ENCODE results near the gene IFT27. TPM values are rescaled to one million over a fixed set of nuclear protein-coding genes. Genes with fewer than 3 reads are reported as not detected.

Gene IFT27
- total RNA-seq, 1 donor from 2014 or later, result 28.3 TPM

- DNase-seq (ENCODE audit: missing footprints) (no peak), ATAC-seq (no peak)
- intact Hi-C loops (cut with DNase I), result no loop called here
Measured at GRCh38 chr22:36769541-36770512, 6.1 kb downstream of the IFT27 start.

DNA sequence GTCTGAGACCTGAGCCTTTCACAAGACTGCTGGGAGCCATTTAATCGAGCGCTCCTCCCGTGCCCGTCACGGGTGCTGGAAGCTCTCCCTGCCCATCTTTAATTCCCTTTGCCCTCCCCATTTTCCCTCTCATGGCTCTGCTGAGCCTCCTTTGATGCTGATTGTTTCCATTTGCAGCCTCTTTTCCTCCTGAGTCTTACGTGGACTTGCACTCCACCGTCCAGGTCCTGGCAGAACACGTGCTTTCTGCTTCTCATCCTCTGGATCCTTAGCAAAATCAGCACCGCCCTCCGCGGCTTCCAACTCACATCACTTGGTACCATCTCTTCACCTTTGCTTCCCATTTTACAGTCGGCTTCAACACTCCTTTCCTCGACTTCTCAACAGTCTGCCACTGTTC, 7.3 kb downstream of the IFT27 start:
- ATAC-seq, result no peak
- intact Hi-C loops (cut with DNase I), result no loop called here
- DNase-seq (ENCODE audit: missing footprints), result no peak

DNA sequence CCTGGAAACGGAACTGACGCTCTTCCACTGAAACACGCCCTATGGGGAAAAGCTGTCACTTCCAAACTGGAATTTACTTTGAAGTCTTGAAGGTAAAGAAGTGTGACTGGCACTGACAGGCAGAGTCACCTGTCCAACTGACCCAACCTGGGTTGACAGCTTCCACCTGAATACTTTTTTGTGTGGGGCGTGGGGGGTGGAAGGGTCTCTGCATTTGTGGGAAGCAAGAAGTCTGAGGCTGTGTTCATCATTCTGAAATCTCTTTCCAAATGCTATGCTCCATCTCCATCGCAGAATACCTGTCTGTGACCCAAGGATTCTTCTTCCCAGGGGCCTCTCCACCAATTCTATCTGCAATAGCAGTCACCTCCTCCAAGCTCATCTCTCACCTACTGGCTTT, 7.8 kb downstream of the IFT27 start:
- no peak for DNase-seq (ENCODE audit: missing footprints)
- no peak for ATAC-seq
- intact Hi-C loops (cut with DNase I), result no loop called here

GRCh38 chr22:36767035-36767775, 8.7 kb downstream of the IFT27 start:
- no peak for DNase-seq (ENCODE audit: missing footprints)
- intact Hi-C loops (cut with DNase I), result no loop called here
- no peak for ATAC-seq

GRCh38 chr22:36765943-36766450, 9.9 kb downstream of the IFT27 start:
- peak; percentile 18 for ATAC-seq
- intact Hi-C loops (cut with DNase I), result no loop called here
- no peak for DNase-seq (ENCODE audit: missing footprints)

DNA sequence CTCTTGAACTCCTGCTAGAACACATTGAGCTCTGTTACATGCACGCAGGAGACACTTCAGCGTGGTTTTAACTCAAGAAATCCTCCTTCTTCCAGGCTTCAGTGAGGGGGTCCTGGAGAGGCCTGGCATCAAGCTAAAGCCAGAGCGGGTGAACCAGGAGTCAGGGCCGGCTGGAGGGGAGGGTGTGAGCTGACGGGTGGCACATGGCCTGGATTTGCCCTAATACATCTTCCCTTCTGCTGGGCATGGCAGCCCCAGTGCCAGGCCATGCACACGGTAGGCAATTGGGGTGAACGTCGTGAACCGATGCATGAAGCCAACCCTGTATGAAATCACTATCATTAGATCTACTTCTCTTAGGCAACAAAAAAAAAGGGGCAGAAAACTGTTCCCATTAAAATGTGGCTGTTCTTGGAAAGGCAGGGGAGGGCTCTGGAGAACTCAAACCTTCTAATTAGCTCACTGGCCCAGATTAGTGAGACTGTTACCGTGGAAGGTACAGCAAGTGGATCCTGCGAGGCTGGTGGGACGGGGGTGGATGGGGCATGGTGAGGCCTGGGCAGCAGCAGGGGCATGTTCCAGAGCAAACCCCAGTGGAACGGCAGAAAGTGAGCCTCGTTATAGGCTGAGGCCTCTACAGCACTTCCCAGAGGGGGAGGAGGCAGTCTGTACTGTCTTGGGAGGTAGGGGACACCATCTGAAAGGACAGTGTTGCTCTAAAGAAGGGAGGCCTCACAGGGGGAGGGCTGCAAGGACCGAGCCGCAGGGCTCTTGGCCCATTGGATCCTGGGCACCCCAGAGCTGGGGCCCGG, 10.6 kb downstream of the IFT27 start:
- ATAC-seq, result no peak
- DNase-seq (ENCODE audit: missing footprints), result no peak
- intact Hi-C loops (cut with DNase I), result no loop called here

DNA sequence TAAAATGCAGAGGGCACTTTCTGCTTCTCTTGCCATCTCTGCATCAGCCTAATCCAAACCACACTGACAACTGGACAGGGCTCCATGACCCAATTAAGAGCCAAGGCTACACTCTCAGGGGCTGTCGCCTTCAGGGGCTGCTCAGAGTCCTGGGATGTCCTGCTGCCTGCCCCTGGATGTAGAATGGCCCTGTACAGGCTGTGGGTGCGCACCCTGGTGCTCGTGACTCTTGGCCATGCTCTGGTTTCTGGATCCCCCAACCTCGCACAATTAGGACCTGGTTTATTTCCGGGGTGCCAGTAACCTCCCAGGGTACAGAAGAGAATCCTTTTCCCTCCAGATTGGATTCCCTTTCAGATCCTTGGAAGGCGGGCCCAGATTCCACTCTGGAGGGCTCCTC, 11.3 kb downstream of the IFT27 start:
- intact Hi-C loops (cut with DNase I), result no loop called here
- ATAC-seq (no peak), DNase-seq (ENCODE audit: missing footprints) (no peak)

GRCh38 chr22:36764060-36764459, 11.9 kb downstream of the IFT27 start:
- DNase-seq (ENCODE audit: missing footprints), result no peak
- intact Hi-C loops (cut with DNase I), result no loop called here
- no peak for ATAC-seq

DNA sequence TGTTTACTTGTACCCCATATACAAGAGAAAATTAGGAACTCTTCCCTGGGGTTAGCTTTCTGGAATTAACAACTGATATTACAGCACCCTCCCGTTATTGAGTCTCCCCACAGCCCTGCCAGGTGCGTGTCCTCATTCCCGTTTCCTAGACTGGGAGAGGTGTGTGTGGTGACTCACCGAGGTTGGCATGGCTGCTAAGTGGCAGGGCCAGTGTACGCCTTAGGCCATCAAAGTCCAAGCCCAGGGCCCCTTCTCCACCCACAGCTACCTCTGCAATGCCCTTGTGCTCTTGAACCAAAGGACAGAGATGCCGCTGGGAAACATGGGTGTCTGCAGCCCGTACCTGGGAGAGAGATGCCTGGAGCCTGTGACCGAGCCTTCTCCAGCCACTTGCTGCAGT, 12.3 kb downstream of the IFT27 start:
- ATAC-seq (no peak), DNase-seq (ENCODE audit: missing footprints) (no peak)
- intact Hi-C loops (cut with DNase I), result no loop called here

DNA sequence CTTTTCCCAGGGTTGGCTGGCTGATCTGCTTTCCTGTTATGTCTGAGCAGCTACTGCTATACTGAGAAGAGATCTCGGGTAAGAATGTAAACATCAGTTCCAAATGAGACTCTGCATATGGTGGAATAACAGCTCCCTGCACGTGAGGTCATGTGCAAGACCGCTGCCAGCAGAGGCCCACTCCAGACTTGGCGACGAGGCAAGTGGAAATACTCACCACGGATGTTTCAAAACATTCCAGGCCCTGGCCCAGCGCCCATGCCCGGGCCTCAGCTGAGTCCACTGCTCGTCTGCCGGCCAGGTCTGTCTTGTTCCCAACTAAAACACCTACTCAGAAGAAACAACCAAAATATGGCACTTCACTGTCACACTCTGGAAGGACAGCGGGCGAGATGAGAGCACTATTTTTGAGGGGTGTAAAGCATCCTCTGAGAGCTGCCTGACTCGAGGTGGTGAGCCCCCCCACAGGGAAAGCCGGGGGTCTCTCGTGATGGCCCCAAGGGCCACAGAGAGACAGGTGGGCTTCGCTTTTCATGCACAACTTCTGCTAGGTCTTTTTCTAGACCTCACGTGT, 13.1 kb downstream of the IFT27 start:
- peak; percentile 34 for ATAC-seq
- intact Hi-C loops (cut with DNase I), result no loop called here
- no peak for DNase-seq (ENCODE audit: missing footprints)

DNA sequence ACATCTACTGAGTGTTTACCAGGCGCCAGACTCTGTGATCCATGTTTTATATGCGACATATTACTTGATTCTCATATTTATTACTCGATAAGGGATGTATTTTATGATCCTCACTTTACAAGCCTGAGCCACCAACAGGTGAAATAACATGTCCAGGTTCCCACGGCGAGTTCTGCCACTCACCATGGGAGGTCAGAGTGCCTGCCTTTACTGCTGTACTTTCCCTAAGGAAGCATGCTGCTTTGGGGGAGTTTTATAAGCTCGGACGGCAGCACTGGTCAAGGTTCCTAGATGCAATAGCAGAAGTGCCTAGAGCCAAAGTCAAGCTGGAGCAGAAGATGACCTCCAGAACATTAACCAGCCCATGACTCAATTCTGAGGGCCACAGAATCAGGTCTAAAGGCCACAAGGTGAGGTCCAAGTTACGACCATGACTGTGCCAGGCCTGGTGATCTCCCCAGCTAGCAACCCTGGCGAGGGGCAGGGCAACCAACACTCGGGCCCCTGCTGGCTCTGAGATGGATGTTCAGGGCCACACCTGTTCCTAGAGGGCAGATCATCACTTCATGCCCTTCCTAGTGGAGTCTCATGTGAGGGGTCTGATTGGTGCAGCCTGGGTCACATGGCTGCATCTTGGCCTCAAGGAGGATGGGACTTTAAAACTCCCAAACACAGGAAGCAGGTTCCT, 14.2 kb downstream of the IFT27 start:
- ATAC-seq (no peak), DNase-seq (ENCODE audit: missing footprints) (no peak)
- intact Hi-C loops (cut with DNase I), result no loop called here

DNA sequence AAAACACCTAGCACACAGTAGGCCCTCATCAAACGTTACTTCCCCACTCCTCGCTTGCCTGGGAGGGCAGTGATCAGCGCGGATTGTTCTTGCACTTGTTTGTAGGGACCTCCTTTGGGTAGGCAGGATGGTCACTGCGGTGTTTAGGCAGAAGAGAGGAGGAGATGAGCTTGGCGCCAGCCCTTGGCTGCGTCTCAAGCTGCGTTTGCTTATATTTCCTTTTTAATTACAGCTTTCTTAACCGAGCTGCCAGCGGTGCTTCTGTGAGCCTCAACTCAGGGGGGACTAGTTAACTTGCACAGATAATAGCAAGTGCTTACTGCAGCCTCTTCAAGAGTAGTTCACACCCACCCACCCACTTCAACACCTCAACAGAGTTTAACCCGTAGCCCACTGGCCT, 15.1 kb downstream of the IFT27 start:
- no peak for DNase-seq (ENCODE audit: missing footprints)
- ATAC-seq, result no peak
- intact Hi-C loops (cut with DNase I), result no loop called here

DNA sequence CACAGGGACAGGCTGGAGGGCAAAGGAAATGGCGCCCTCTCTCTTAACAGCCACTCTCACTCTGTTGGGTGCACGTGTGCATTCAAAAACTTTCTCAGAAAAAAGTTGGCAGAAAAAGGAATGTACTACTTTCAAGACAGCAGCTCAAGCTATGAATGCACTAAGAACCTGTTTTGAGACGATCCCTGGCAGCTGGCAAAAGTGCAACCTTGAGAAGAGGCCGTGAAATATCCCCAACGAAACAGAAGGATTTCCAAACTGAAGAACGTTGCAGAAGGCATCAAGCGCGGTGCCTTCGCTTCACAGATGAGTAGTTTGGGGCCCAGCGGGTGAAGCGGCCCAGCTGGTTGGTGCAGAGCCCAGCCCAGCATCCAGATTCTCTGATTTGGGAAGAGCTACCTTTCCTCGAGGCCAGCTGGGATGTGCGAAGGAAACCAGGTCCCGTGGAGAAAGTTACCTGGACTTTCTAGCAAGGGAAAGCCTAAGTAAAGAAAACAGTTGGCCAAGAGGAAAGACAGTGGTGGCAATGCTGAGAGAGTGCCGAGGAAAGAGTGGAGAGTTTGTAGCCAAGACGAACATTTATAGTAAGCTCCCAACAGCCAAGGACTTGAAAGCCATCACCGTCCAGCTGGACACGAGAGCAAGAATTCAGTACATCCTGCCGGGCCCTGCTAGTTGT, 16.3 kb downstream of the IFT27 start:
- intact Hi-C loops (cut with DNase I), result loop anchor here (5.0 kb wide), 1 partner anchor 212 kb away; no protein-coding TSS in a partner anchor
- ATAC-seq (no peak), DNase-seq (ENCODE audit: missing footprints) (no peak)

DNA sequence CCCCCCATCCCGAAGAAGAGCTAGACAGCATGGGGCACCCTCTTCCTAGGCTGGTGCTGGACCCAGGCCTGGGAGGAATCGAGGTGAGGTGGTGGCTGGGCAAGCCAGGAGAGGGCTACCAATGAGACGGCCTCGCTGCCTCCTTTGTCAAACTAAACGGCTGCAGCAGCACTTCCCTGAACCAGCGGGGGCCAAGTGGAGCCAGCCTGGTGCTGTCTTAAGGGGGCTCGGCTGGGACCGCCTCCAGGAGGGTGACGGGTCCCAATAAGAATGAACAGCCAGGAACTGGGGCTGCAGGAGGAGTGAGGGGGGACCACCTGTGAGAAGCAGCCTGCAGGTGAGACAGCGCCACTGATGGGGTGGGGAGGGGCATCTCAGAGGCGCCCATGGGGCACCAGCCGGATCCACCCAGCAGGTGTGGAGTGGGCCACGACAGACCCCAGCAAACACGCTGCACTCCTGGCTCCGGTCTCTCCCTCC, 17.1 kb downstream of the IFT27 start:
- no peak for DNase-seq (ENCODE audit: missing footprints)
- no peak for ATAC-seq
- intact Hi-C loops (cut with DNase I), result loop anchor here (5.0 kb wide), 1 partner anchor 212 kb away; no protein-coding TSS in a partner anchor

- peak; percentile 88 for DNase-seq (ENCODE audit: missing footprints)
- intact Hi-C loops (cut with DNase I), result loop anchor here (5.0 kb wide), 1 partner anchor 210 kb away; no protein-coding TSS in a partner anchor
Measured at GRCh38 chr22:36757668-36758211, 18.2 kb downstream of the IFT27 start.

DNA sequence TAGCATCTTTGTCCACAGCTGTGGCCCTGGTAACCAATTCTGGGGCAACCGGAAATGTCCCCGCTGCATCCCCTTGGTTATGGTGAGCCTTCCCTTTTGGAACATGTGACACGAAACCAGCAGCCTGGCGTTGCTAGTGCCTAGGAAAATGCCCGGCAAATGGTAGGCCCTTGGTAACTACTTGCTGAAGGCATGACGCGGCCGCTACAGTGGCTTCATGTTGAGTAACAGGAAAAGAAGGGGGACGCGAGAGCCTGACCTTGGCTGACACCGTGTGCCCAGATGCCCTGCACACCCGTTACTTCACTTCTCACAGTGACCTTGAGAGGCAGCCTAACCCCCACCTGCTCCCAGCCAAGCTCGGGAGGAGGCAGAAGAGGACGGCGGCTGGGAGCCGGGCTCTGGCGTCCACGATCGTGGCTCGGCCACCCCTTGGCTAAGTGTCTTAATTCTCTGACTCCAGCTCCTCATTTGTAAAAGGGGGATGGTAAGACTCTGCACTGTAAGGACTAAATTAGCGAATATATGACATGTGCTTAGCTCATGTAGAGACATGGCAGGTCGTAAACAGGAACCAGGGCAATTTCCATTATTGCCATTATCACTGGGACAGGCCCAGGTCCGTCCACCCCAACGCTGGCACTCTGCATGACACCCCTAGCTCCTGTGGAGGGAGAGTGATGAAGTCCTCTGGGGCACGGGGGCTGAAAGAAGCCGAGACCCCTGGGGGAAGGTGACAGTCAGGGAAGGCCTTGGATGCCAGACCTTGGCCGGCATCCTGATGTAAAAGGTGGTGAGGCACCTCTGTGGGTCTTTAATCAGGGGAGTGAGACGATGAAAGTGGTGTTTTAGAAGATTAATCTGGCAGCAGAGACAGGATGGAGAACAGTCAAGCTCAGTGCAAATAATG, 18.9 kb downstream of the IFT27 start:
- ATAC-seq (no peak), DNase-seq (ENCODE audit: missing footprints) (no peak)
- intact Hi-C loops (cut with DNase I), result loop anchor here (5.0 kb wide), 1 partner anchor 210 kb away; no protein-coding TSS in a partner anchor

More at GRCh38 chr22:36757668-36758211, 18.2 kb downstream of the IFT27 start:
- ATAC-seq, result peak; percentile 72

Measured in Right ventricle myocardium inferior (tissue), 1 donor.